Right lung (tissue), 5 donors: Measurements from ENCODE around the gene LRRC4C. TPM values are rescaled to one million over a fixed set of nuclear protein-coding genes. Genes with fewer than 3 reads are reported as not detected.
A peak's percentile ranks its signal among the peaks of the same experiment; 100 is the strongest.
"Not testable (repeated sequence)": the region's sequence is repeated elsewhere in the genome, so short reads cannot be mapped to it uniquely, and the experiment has no call there.

Source experiments
- DNase-seq, 2 donors: peaks; one replicate each; pipeline ENCODE4 v3.0.0-alpha.2; 2013
- polyA plus RNA-seq, 5 donors: library from polyadenylated mRNA; unstranded; fragments of 120-200 nt; gene quantifications; one replicate each; pipeline versions ENCODE4 v1.2.1 to v1.2.3, GENCODE V29; 2013; ENCODE audit warnings: inconsistent platforms in 1 of 5, low replicate concordance in 1 of 5; ENCODE audit not compliant: insufficient read length in 5 of 5, insufficient read depth in 1 of 5

The LRRC4C gene
- polyA plus RNA-seq, 5 donors, result 3.1 to 5.9 (median 4.8) TPM

DNA sequence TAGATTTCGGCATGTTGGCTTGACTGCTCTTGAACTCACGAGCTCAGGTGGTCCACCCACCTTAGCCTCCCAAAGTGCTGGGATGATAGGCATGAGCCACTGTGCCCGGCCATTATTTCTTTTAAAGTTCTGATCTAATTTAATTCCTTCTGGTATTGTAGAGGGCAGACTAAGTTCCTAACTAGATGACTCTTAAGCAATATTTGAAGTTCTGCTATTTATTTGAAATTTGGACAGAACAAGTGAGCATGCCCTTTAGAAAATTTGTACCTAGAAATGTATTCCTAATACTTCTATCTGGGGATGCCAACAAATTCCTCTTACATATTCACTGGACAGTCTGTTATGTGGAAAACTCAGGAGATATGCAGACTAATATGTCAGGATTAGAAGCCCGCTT is 746.4 kb downstream of the LRRC4C start:
- DNase-seq, result no peak

GRCh38 chr11:40701027-40701426 is 758.4 kb downstream of the LRRC4C start:
- no peak for DNase-seq

- no peak for DNase-seq
Observed at GRCh38 chr11:40689823-40690222, 769.6 kb downstream of the LRRC4C start.

DNA sequence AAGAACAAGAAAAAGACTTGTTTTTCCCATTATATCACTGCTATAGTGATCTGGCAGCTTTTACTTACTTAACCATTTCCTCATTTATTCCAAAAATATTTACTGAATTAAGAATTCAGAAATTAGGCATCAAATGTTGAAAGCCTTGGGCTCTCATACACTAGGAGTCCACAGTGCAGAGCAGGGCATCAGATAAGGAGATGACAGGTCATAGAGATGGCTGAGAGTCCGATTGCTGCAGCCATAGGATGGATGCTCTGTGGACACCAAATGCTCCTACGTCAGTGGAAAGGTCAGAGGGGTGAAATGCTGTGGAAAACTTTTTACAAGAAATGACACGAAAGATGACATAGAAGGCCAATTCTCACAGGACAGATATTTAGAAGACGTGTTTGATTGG is 771.1 kb downstream of the LRRC4C start:
- DNase-seq, result no peak

DNA sequence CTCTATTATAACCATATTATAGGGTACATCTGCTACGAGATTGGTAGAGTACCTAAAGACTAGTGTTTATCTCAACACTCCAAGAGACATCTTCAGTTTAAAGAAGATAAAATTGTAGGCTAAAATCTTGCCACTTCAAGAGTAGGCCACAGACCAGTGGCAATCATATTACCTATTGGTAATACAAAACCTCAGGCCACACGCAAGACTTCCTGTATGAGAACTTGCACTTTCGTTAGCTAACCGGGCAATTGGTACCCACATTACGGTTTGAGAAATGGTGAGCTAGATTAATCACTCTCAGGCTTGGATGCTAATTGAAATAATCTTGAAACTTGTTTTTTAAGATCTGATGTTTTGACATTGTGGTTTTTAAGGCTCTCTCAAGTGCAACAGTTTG is 772.7 kb downstream of the LRRC4C start:
- no peak for DNase-seq

GRCh38 chr11:40683010-40683409 is 776.4 kb downstream of the LRRC4C start:
- no peak for DNase-seq

- DNase-seq, result no peak
Observed at GRCh38 chr11:40679276-40679675, 780.2 kb downstream of the LRRC4C start.

DNA sequence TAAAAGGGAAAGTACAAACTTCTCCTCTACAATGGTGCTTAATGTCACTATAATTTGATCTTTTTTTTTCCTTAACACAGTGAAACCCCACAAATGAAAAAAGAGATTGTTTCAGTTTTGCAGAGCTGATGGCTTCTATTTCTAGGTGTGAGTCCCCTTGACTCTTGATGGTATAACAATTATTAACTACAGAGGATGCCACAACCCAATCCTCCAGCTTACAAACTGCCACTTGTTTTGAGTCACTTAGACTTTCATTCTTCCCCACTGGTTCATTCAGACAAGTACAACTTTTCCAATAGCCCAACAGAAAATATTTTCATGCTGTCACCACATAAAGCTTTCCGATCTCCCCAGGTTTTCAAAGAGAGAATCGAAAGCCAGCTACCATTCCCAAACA is 812.2 kb downstream of the LRRC4C start:
- no peak for DNase-seq

DNA sequence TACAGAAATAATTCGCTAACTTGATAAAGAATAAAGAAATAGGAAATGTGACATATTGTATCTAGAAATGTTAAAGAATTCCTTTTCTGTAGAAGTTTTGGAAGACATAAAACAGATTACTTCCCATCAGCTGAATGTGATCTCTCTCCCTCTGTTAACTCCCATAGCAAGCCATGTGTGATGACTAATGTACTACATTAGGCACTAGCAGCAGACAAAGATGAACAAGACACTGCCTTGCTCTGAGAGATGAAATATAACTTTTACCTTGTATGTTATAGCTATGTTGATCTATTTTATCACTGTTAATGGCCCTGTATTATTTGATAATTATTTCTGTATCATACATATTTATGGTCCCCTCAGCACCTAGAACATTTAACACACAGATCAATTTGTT is 817.2 kb downstream of the LRRC4C start:
- DNase-seq, result no peak

GRCh38 chr11:40619654-40620053 is 839.8 kb downstream of the LRRC4C start:
- no peak for DNase-seq

DNA sequence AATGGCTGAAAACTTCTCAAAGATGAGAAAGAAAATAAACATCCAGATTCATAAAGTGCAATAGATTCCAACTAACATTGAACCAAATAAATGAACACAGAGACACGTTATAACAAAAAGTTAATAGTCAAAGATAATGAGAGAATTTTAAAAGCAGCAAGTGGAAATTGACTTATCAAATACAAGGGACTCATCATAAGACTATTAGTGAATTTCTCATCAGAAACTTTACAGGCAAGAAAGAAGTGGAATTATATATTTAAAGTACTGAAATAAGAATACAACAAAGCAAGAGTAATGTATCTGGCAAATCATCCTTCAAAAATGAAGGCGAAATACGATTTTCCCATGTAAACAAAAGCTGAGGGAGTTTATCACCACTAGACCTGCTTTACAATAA is 852.7 kb downstream of the LRRC4C start:
- DNase-seq, result no peak

- DNase-seq, result peak; percentile 27 to 31
Observed at GRCh38 chr11:40602866-40603552, 856.4 kb downstream of the LRRC4C start.

DNA sequence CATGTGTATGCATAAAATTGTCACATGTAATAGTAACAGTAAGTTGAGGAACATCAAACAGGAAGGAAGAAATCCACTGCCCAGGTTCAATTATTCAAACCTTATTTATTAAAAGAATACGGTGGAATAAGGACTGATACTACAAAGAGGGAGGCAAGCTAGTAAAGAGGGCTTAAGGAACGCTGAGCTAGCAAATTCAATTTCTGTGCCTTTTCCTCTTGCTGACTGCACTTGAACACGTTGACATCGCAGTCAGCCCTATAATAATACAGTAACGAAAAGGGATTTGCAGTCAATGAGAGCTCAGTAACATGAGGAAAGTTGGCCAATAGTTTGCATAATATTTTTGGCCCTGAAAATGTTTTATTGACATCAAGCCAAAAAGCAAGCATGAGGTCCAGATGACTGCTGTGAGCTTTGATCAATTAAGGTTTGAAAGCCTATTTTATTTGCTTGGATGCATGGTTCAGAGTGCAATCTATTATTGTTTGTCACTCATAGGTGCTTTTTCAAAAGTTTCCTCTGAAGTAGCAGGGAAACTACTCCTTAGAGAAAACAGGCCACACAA is 861.8 kb downstream of the LRRC4C start:
- DNase-seq, result peak; percentile 21 to 41

- no peak for DNase-seq
Observed at GRCh38 chr11:40573254-40573891, 886.1 kb downstream of the LRRC4C start.

GRCh38 chr11:40569947-40570531 is 889.4 kb downstream of the LRRC4C start:
- DNase-seq, result no peak

GRCh38 chr11:40567392-40567791 is 892.1 kb downstream of the LRRC4C start:
- no peak for DNase-seq

GRCh38 chr11:40544162-40544561 is 915.3 kb downstream of the LRRC4C start:
- no peak for DNase-seq

DNA sequence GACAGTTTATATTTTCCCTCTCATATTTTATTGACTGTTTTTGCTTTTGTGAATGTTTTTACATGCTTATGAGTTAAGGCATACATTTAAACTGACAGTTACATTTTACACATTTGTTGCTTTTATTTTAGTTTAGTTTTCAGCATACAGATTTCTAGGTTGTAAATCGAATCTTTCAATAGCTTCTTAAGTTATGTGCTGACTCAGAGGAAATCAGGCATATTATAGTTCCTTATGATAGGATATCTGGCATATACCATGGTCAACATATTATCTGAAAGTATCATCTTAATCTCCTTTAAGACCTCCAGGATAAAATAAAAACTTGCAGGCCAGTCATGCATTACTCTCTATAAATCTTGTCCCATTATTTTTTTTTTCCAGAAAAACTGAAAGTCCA is 916.6 kb downstream of the LRRC4C start:
- no peak for DNase-seq

GRCh38 chr11:40537734-40538133 is 921.7 kb downstream of the LRRC4C start:
- no peak for DNase-seq

GRCh38 chr11:40522080-40522479 is 937.4 kb downstream of the LRRC4C start:
- DNase-seq, result not testable (repeated sequence)

GRCh38 chr11:40517122-40517521 is 942.3 kb downstream of the LRRC4C start:
- no peak for DNase-seq

GRCh38 chr11:40514124-40514523 is 945.3 kb downstream of the LRRC4C start:
- peak; percentile 64 to 66 for DNase-seq

- DNase-seq, result no peak
Observed at GRCh38 chr11:40513281-40513680, 946.2 kb downstream of the LRRC4C start.
